ENCODE data around the gene ZNF653. TPM values are rescaled to one million over a fixed set of nuclear protein-coding genes. Genes with fewer than 3 reads are reported as not detected.

The ZNF653 gene
- total and polyA plus RNA-seq, 2 donors (not counting 3 experiments of a cell fraction or from before 2014, with no cell fraction given), result 7.0 to 8.7 TPM

DNA sequence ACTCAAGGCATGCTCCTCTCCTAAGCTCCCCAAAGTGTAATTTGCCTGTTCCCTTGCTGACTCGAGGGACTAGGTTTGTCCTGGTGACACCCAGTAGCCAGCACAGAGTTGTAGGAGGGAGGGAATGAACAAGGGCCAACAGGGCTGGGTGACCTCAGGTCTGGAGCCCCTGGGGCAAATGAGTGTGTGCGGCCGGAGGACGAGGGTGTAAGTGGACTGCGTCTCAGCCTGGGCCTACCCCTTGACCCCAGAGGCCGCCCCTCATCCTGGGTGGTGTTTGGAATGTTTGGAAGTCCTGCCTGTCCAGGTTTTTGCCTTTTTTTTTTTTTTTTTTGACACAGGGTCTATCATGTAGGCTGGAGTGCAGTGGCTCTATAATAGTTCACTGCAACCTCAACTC is 1.3 kb upstream of the ZNF653 start:
- H3K79me2 ChIP-seq (ENCODE audit: control insufficient read depth, insufficient read depth, low read length), result no peaks in the 10 kb centered on the region
- H3K27me3 ChIP-seq (ENCODE audit: control insufficient read depth in 2 of 2, insufficient read depth in 2 of 2, low read length in 2 of 2), result no peaks in the 10 kb centered on the region
- DNase-seq (ENCODE audit: low read depth, low spot score), result no peak
- H3K4me1 ChIP-seq (ENCODE audit: control insufficient read depth, extremely low read depth, insufficient read depth, low read length), result peaks cover 10% of the 10 kb centered on the region
- ChIA-PET CTCF (no interaction called here), POLR2A (no interaction called here)
- no peak overlapping the region for H2AFZ ChIP-seq (ENCODE audit: low read depth, low read length)
- dilution Hi-C loops (cut with MboI; ENCODE audit: extremely low pct_ligation_motif_present, low sequenced_read_pairs), result no loop called here
- TF ChIP-seq FOS (IDR thresholded peaks at IDR 0.05; ENCODE audit: borderline replicate concordance, insufficient read depth, low read length) (no peak), JUN (IDR thresholded peaks at IDR 0.05; ENCODE audit: borderline replicate concordance, insufficient read depth, insufficient read length, low read depth) (no peak), POLR2A (IDR thresholded peaks at IDR 0.05; ENCODE audit: low read depth, low read length) (no peak), MYC (IDR thresholded peaks at IDR 0.05; ENCODE audit: low read depth, low read length) (no peak), POLR2AphosphoS5 (IDR thresholded peaks at IDR 0.05; ENCODE audit: insufficient read depth, low read depth, low read length) (no peak), EZH2 (IDR thresholded peaks at IDR 0.05; ENCODE audit: borderline replicate concordance, low read depth, low read length, severe bottlenecking) (no peak), GATA2 (IDR thresholded peaks at IDR 0.05; ENCODE audit: insufficient read depth, insufficient read length, low read depth, low read length) (no peak)
- TF ChIP-seq, protein P1, sequence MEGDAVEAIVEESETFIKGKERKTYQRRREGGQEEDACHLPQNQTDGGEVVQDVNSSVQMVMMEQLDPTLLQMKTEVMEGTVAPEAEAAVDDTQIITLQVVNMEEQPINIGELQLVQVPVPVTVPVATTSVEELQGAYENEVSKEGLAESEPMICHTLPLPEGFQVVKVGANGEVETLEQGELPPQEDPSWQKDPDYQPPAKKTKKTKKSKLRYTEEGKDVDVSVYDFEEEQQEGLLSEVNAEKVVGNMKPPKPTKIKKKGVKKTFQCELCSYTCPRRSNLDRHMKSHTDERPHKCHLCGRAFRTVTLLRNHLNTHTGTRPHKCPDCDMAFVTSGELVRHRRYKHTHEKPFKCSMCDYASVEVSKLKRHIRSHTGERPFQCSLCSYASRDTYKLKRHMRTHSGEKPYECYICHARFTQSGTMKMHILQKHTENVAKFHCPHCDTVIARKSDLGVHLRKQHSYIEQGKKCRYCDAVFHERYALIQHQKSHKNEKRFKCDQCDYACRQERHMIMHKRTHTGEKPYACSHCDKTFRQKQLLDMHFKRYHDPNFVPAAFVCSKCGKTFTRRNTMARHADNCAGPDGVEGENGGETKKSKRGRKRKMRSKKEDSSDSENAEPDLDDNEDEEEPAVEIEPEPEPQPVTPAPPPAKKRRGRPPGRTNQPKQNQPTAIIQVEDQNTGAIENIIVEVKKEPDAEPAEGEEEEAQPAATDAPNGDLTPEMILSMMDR (IDR thresholded peaks at IDR 0.05; ENCODE audit: extremely low read depth in 1 of 2, insufficient read depth in 1 of 2, low read depth in 1 of 2, low read length in 2 of 2), result no peak
- TF ChIP-seq, protein P2, sequence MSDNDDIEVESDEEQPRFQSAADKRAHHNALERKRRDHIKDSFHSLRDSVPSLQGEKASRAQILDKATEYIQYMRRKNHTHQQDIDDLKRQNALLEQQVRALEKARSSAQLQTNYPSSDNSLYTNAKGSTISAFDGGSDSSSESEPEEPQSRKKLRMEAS (IDR thresholded peaks at IDR 0.05; ENCODE audit: insufficient read depth, insufficient read length), result no peak
- BruUV-seq (replicated peaks), result no TSS peak
- H3K4me2 ChIP-seq (ENCODE audit: insufficient read depth, low read length), result no peak overlapping the region
- H3K9me3 ChIP-seq (replicated peaks; ENCODE audit: control insufficient read depth, insufficient read depth, low read length), result no peaks in the 10 kb centered on the region
- H3K36me3 ChIP-seq (ENCODE audit: control insufficient read depth in 2 of 2, extremely low read depth in 1 of 2, insufficient read depth in 2 of 2, low read length in 2 of 2), result no peaks in the 10 kb centered on the region
- H4K20me1 ChIP-seq (replicated peaks; ENCODE audit: control insufficient read depth, extremely low read depth, insufficient read depth, low read length), result no peaks in the 10 kb centered on the region
- H3K4me3 ChIP-seq (replicated peaks in 1 of 3; ENCODE audit: insufficient read depth in 1 of 3, low read depth in 1 of 3, low read length in 3 of 3), result no peak overlapping the region
- H3K9ac ChIP-seq (replicated peaks; ENCODE audit: extremely low read depth, insufficient read depth, low read length), result no peak overlapping the region
- no peak overlapping the region for H3K27ac ChIP-seq (ENCODE audit: insufficient read depth, low read depth, low read length)
- FAIRE-seq, result no peak
- intact Hi-C loops (cut with micrococcal nuclease), result no loop called here
- no peaks in the 10 kb centered on the region for H3K9me1 ChIP-seq (replicated peaks; ENCODE audit: control insufficient read depth, extremely low read depth, insufficient read depth, low read length)
